Measurements from ENCODE around the gene CDPF1.

CDPF1 gene, protein sequence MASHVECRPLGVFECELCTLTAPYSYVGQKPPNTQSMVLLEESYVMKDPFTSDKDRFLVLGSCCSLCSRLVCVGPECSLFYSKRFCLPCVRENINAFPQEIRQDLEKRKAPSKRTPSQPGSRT

GRCh38 chr22:46250035-46250782 lies at the start of gene CDPF1:
Gene CDPF1 (minus strand): TSS chr22:46250293. CDS start chr22:46248284, 2,009 bp downstream.
- ATAC-seq = peak; percentile 94
- Mint-ChIP-seq H3K4me1 (peaks cover 51% of the 10 kb centered on the region), H3K27ac (peak within 1 kb of the TSS; percentile 72), H3K36me3 (peaks cover 25% of the 10 kb centered on the region), H3K9me3 (no peaks in the 10 kb centered on the region), H3K4me3 (peak within 1 kb of the TSS; percentile 78)
- peak; percentile 88 to 94 for DNase-seq (ENCODE audit: low spot score in 2 of 2)

GRCh38 chr22:46299101-46299500 lies 49.0 kb upstream of the CDPF1 start:
- H3K4me1 Mint-ChIP-seq = peaks cover 38% of the 10 kb centered on the region
- no peak overlapping the region for H3K27ac Mint-ChIP-seq
- H3K9me3 Mint-ChIP-seq = no peaks in the 10 kb centered on the region
- peaks cover 74% of the 10 kb centered on the region for H3K36me3 Mint-ChIP-seq
- ATAC-seq = no peak
- H3K4me3 Mint-ChIP-seq = peak overlapping the region; percentile 95
- DNase-seq (ENCODE audit: low spot score in 2 of 2) = no peak

DNA sequence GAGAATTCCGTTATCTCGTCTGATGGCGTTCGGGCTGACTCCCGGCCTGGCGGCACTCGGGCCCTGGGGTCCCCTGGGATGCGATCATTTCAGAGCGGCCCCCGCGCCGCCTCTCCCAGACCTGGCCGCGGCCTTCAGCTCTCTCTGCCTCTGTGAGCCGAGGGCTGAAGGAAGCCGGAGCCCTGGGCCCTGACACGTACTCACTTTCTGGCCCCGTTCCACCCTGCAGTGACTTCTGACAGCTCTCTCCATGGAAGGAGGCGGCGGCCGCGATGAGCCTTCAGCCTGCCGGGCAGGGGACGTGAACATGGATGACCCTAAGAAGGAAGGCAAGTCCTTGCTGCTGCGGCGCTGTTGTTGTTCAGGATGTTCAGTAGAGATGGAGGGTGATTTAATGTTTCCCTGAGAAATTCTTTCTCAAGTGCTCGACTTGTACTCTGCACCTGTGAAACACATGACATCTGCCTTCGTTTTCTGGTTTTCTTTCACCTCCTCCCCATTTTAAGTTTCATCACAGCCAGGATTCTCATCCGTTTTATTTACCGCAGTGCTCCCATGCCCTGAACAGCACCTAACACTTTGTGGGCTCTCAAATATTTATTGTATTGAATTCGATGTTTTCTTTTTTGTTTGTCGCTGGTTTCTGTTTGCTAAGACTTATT lies 47.2 kb upstream of the CDPF1 start:
- H3K4me1 Mint-ChIP-seq = peaks cover 43% of the 10 kb centered on the region
- peak overlapping the region; percentile 99 for H3K27ac Mint-ChIP-seq
- ATAC-seq = peak; percentile 27
- H3K4me3 Mint-ChIP-seq = peak overlapping the region; percentile 95
- H3K36me3 Mint-ChIP-seq = peaks cover 73% of the 10 kb centered on the region
- H3K9me3 Mint-ChIP-seq = peaks cover 1% of the 10 kb centered on the region
- no peak for DNase-seq (ENCODE audit: low spot score in 2 of 2)

- H3K9me3 Mint-ChIP-seq = peaks cover 4% of the 10 kb centered on the region
- peak; percentile 98 for ATAC-seq
- peak within 1 kb of the TSS; percentile 95 for H3K4me3 Mint-ChIP-seq
- DNase-seq (ENCODE audit: low spot score in 2 of 2) = peak; percentile 89 to 97
- H3K36me3 Mint-ChIP-seq = peaks cover 76% of the 10 kb centered on the region
- H3K27ac Mint-ChIP-seq = peak within 1 kb of the TSS; percentile 99
- peaks cover 43% of the 10 kb centered on the region for H3K4me1 Mint-ChIP-seq
Measured at GRCh38 chr22:46296257-46297150, 46.4 kb upstream of the CDPF1 start, which contains the start of gene GTSE1. Gene GTSE1 (plus strand): TSS chr22:46296870. CDS start chr22:46297401, 531 bp downstream.

- H3K36me3 Mint-ChIP-seq = peaks cover 74% of the 10 kb centered on the region
- H3K9me3 Mint-ChIP-seq = peaks cover 4% of the 10 kb centered on the region
- peak overlapping the region; percentile 95 for H3K4me3 Mint-ChIP-seq
- ATAC-seq (no peak), DNase-seq (ENCODE audit: low spot score in 2 of 2) (no peak)
- peaks cover 52% of the 10 kb centered on the region for H3K4me1 Mint-ChIP-seq
- H3K27ac Mint-ChIP-seq = peak overlapping the region; percentile 99
Measured at GRCh38 chr22:46295277-46295971, 45.3 kb upstream of the CDPF1 start.

DNA sequence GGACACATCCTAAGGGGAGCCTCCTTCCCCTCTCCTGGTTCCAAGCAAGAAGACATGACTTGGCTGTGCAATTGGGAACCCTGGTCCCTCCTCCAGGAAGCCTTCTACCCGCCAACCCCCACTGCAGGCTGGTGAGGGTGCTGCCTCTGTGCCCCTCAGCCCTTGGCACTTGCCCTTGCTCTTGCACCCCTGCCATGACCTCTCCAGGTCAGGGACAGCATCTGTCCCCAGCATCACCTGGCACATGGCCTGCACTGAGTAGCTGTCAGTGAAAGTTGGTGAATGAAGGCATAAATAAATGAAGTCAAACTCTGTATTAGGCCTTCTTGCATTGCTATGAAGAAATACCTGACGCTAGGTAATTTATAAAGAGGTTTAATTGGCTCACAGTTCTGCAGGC lies 44.7 kb upstream of the CDPF1 start:
- ATAC-seq = no peak
- H3K4me3 Mint-ChIP-seq = peak overlapping the region; percentile 95
- peaks cover 74% of the 10 kb centered on the region for H3K36me3 Mint-ChIP-seq
- DNase-seq (ENCODE audit: low spot score in 2 of 2) = no peak
- peaks cover 58% of the 10 kb centered on the region for H3K4me1 Mint-ChIP-seq
- H3K27ac Mint-ChIP-seq = peak overlapping the region; percentile 99
- peaks cover 4% of the 10 kb centered on the region for H3K9me3 Mint-ChIP-seq

- ATAC-seq (no peak), DNase-seq (ENCODE audit: low spot score in 2 of 2) (no peak)
- H3K27ac Mint-ChIP-seq = peak overlapping the region; percentile 81
- H3K4me1 Mint-ChIP-seq = peaks cover 53% of the 10 kb centered on the region
- H3K4me3 Mint-ChIP-seq = no peak overlapping the region
- peaks cover 69% of the 10 kb centered on the region for H3K36me3 Mint-ChIP-seq
- peaks cover 4% of the 10 kb centered on the region for H3K9me3 Mint-ChIP-seq
Measured at GRCh38 chr22:46293577-46294260, 43.6 kb upstream of the CDPF1 start.

DNA sequence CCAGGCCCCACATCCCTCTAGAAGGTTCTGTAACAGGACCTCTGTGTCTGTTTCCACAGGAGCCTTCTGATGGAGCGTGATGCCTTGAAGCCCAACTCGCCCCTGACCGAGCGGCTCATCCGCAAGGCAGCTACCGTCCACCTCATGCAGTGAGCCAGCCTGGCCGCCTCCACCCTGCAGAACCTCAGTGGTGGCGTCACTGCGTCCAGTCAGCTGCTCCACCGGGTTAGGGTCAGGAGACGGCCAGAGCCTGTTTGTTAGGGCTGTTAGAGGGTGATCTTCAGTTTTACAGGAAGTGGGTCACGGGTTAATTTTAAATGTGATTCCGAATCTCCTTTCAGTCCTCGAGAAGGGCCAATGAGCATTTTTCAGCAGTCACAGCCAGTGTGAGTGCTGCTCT lies 42.6 kb upstream of the CDPF1 start:
- no peak overlapping the region for H3K4me3 Mint-ChIP-seq

GRCh38 chr22:46292173-46292572 lies 42.1 kb upstream of the CDPF1 start:
- peaks cover 72% of the 10 kb centered on the region for H3K36me3 Mint-ChIP-seq
- ATAC-seq (no peak), DNase-seq (ENCODE audit: low spot score in 2 of 2) (no peak)
- H3K4me3 Mint-ChIP-seq = no peak overlapping the region
- H3K9me3 Mint-ChIP-seq = peaks cover 4% of the 10 kb centered on the region
- H3K27ac Mint-ChIP-seq = peak overlapping the region; percentile 81
- peaks cover 57% of the 10 kb centered on the region for H3K4me1 Mint-ChIP-seq

More for the DNA sequence above, 42.6 kb upstream of the CDPF1 start:
- Mint-ChIP-seq H3K27ac (peak overlapping the region; percentile 81), H3K4me1 (peaks cover 57% of the 10 kb centered on the region), H3K9me3 (peaks cover 4% of the 10 kb centered on the region), H3K36me3 (peaks cover 72% of the 10 kb centered on the region)
- DNase-seq (ENCODE audit: low spot score in 2 of 2) (no peak), ATAC-seq (no peak)

- Mint-ChIP-seq H3K4me3 (peak overlapping the region; percentile 83), H3K27ac (peak overlapping the region; percentile 98), H3K36me3 (peaks cover 70% of the 10 kb centered on the region), H3K4me1 (peaks cover 52% of the 10 kb centered on the region), H3K9me3 (peaks cover 4% of the 10 kb centered on the region)
- ATAC-seq (no peak), DNase-seq (ENCODE audit: low spot score in 2 of 2) (no peak)
Measured at GRCh38 chr22:46290843-46291785, 41.0 kb upstream of the CDPF1 start.

- Mint-ChIP-seq H3K36me3 (peaks cover 76% of the 10 kb centered on the region), H3K4me1 (peaks cover 44% of the 10 kb centered on the region), H3K9me3 (peaks cover 4% of the 10 kb centered on the region), H3K27ac (peak overlapping the region; percentile 98), H3K4me3 (peak overlapping the region; percentile 83)
- ATAC-seq = peak; percentile 9
- DNase-seq (ENCODE audit: low spot score in 2 of 2) = no peak
Measured at GRCh38 chr22:46290121-46290842, 40.2 kb upstream of the CDPF1 start.

- Mint-ChIP-seq H3K4me1 (peaks cover 41% of the 10 kb centered on the region), H3K9me3 (peaks cover 4% of the 10 kb centered on the region), H3K27ac (peak overlapping the region; percentile 98), H3K36me3 (peaks cover 81% of the 10 kb centered on the region), H3K4me3 (peak overlapping the region; percentile 83)
- no peak for DNase-seq (ENCODE audit: low spot score in 2 of 2)
- no peak for ATAC-seq
Measured at GRCh38 chr22:46289244-46289891, 39.3 kb upstream of the CDPF1 start.
